Measurements from ENCODE around the gene SPOP.

DNA sequence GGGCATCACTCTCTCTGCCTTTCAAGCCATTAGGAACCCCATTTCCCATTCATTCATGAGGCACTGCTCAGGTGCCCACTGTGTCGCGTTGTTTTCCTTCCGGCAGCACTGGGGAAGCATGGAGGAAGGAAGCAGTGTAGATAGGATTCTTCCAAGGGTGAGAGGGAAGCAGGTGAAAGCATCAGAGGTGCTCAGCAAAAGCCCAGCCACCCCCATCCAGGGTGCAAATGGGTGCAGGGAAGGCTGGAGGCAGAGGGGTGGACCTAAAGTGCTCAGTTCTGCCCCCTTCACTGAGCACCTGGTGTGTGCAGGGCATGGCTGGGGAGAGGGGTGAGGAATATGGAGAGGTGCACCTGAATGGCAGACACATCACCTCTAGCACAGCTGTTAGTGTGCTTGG lies 105.7 kb downstream of the SPOP start:
- TF ChIP-seq, protein P1, sequence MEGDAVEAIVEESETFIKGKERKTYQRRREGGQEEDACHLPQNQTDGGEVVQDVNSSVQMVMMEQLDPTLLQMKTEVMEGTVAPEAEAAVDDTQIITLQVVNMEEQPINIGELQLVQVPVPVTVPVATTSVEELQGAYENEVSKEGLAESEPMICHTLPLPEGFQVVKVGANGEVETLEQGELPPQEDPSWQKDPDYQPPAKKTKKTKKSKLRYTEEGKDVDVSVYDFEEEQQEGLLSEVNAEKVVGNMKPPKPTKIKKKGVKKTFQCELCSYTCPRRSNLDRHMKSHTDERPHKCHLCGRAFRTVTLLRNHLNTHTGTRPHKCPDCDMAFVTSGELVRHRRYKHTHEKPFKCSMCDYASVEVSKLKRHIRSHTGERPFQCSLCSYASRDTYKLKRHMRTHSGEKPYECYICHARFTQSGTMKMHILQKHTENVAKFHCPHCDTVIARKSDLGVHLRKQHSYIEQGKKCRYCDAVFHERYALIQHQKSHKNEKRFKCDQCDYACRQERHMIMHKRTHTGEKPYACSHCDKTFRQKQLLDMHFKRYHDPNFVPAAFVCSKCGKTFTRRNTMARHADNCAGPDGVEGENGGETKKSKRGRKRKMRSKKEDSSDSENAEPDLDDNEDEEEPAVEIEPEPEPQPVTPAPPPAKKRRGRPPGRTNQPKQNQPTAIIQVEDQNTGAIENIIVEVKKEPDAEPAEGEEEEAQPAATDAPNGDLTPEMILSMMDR (IDR thresholded peaks at IDR 0.05; ENCODE audit: insufficient read depth, low read depth, low read length), result no peak
- no peak for TF ChIP-seq EZH2 (IDR thresholded peaks at IDR 0.05; ENCODE audit: insufficient read depth, low read length)
